ENCODE data around the gene KCNQ5. TPM values are rescaled to one million over a fixed set of nuclear protein-coding genes. Genes with fewer than 3 reads are reported as not detected.

KCNQ5 gene
- total RNA-seq, 1 experiment from 2014 or later, result not detected

DNA sequence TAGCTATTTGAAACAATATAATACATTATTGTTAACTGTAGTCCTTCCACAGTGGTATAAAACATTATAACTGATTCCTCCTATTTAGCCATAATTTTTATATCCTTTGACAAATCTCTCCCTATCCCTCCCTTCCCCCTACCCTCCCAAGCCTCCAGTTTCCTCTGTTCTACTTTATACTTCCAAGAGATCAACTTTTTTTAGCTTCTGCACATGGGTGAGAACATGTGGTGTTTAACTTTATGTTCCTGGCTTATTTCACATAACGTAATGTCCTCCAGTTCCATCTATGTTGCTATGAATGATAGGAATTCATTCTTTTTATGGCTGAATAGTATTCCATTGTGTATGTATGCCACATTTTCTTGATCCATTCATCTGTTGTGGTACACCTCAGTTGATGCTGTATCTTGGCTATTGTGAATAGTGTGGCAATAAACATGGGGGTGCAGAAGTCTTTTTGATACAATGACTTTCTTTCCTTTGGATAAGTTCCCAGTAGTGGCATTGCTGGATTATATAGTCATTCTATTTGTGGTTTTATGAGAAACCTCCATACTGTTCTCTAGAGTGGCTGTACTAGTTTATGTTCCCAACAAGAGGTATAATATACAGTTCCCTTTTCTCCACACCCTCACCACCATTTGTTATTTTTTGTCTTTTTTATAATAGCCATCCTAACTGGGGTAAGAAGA, 205.0 kb downstream of the KCNQ5 start:
- DNase-seq (ENCODE audit: low read depth, low spot score) (no peak), ATAC-seq (no peak)
- H3K9ac ChIP-seq (ENCODE audit: low read length), result no peak overlapping the region
- H3K27ac ChIP-seq (ENCODE audit: low read depth, low read length), result no peak overlapping the region
- no peaks in the 10 kb centered on the region for H3K27me3 ChIP-seq (ENCODE audit: insufficient read depth, low read length)
- ChIA-PET POLR2A (no interaction called here), RAD21 (ENCODE audit: low non-redundant PET in 1 of 2, low total read pairs in 2 of 2, uncharacterized antibody in 2 of 2, unreplicated experiment in 2 of 2) (no interaction called here), CTCF (no interaction called here)
- no peaks in the 10 kb centered on the region; the same call in 1 of the 2 replicates for H4K20me1 ChIP-seq (ENCODE audit: insufficient read depth)
- no peaks in the 10 kb centered on the region for H3K9me3 ChIP-seq (ENCODE audit: control insufficient read depth in 1 of 2, insufficient read depth in 1 of 2, low read depth in 1 of 2, low read length in 2 of 2)
- intact Hi-C loops (cut with micrococcal nuclease), result no loop called here
- no peaks in the 10 kb centered on the region for H3K4me1 ChIP-seq (ENCODE audit: control insufficient read depth in 1 of 2, insufficient read depth in 2 of 2, low read length in 2 of 2)
- no peak overlapping the region for H2AFZ ChIP-seq (ENCODE audit: low read depth, low read length, poor library complexity, severe bottlenecking)
- H3K36me3 ChIP-seq (ENCODE audit: control insufficient read depth in 1 of 2, insufficient read depth in 2 of 2, low read length in 2 of 2), result no peaks in the 10 kb centered on the region
- no peak overlapping the region for H3K4me2 ChIP-seq (ENCODE audit: low read length)
- no peaks in the 10 kb centered on the region for H3K79me2 ChIP-seq (ENCODE audit: insufficient read depth, low read length)
- no peaks in the 10 kb centered on the region for H3K9me2 ChIP-seq (ENCODE audit: insufficient read depth)
- H3K4me3 ChIP-seq (replicated peaks in 1 of 2; ENCODE audit: low read depth in 1 of 2, low read length in 2 of 2), result no peak overlapping the region
- no TSS peak for BruUV-seq (replicated peaks)
- TF ChIP-seq ZNF274 (IDR thresholded peaks at IDR 0.05; ENCODE audit: low read depth, low read length), result no peak
- TF ChIP-seq ELF1 (IDR thresholded peaks at IDR 0.05; ENCODE audit: borderline replicate concordance, low read depth), result no peak
- no peak for TF ChIP-seq SRF (IDR thresholded peaks at IDR 0.05; ENCODE audit: low read depth)
- TF ChIP-seq RAD21 (IDR thresholded peaks at IDR 0.05; ENCODE audit: low read depth), result no peak
- TF ChIP-seq POLR2A (IDR thresholded peaks at IDR 0.05; ENCODE audit: borderline replicate concordance, extremely low read depth, insufficient read depth, insufficient read length), result no peak
- TF ChIP-seq YY1 (IDR thresholded peaks at IDR 0.05; ENCODE audit: extremely low read depth, insufficient replicate concordance, low read depth, low read length), result no peak
- no peak for TF ChIP-seq TCF7L2 (IDR thresholded peaks at IDR 0.05; ENCODE audit: borderline replicate concordance, extremely low read depth, insufficient read depth, insufficient read length)
- TF ChIP-seq, protein P1, sequence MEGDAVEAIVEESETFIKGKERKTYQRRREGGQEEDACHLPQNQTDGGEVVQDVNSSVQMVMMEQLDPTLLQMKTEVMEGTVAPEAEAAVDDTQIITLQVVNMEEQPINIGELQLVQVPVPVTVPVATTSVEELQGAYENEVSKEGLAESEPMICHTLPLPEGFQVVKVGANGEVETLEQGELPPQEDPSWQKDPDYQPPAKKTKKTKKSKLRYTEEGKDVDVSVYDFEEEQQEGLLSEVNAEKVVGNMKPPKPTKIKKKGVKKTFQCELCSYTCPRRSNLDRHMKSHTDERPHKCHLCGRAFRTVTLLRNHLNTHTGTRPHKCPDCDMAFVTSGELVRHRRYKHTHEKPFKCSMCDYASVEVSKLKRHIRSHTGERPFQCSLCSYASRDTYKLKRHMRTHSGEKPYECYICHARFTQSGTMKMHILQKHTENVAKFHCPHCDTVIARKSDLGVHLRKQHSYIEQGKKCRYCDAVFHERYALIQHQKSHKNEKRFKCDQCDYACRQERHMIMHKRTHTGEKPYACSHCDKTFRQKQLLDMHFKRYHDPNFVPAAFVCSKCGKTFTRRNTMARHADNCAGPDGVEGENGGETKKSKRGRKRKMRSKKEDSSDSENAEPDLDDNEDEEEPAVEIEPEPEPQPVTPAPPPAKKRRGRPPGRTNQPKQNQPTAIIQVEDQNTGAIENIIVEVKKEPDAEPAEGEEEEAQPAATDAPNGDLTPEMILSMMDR (IDR thresholded peaks at IDR 0.05 in 2 of 3, conservative IDR thresholded peaks at IDR 0.05 in 1 of 3; ENCODE audit: borderline replicate concordance in 1 of 3, insufficient read depth in 1 of 3, low read depth in 2 of 3, low read length in 2 of 3), result no peak
- no peak for TF ChIP-seq SP1 (IDR thresholded peaks at IDR 0.05; ENCODE audit: low read depth)
- TF ChIP-seq, protein P2, sequence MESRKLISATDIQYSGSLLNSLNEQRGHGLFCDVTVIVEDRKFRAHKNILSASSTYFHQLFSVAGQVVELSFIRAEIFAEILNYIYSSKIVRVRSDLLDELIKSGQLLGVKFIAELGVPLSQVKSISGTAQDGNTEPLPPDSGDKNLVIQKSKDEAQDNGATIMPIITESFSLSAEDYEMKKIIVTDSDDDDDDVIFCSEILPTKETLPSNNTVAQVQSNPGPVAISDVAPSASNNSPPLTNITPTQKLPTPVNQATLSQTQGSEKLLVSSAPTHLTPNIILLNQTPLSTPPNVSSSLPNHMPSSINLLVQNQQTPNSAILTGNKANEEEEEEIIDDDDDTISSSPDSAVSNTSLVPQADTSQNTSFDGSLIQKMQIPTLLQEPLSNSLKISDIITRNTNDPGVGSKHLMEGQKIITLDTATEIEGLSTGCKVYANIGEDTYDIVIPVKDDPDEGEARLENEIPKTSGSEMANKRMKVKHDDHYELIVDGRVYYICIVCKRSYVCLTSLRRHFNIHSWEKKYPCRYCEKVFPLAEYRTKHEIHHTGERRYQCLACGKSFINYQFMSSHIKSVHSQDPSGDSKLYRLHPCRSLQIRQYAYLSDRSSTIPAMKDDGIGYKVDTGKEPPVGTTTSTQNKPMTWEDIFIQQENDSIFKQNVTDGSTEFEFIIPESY (IDR thresholded peaks at IDR 0.05; ENCODE audit: extremely low read depth, insufficient replicate concordance, low read length), result no peak
- TF ChIP-seq, protein P3, sequence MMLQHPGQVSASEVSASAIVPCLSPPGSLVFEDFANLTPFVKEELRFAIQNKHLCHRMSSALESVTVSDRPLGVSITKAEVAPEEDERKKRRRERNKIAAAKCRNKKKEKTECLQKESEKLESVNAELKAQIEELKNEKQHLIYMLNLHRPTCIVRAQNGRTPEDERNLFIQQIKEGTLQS (IDR thresholded peaks at IDR 0.05), result no peak

Data from HCT116 (cell line).